Lower leg skin (tissue), 4 donors: ENCODE measurements around the gene S100A16. TPM values are rescaled to one million over a fixed set of nuclear protein-coding genes. Genes with fewer than 3 reads are reported as not detected.
A peak's percentile ranks its signal among the peaks of the same experiment; 100 is the strongest.

Experiments
- DNase-seq, 2 donors: peaks; one replicate each; pipeline ENCODE4 v3.0.0-alpha.2; 2019; ENCODE audit warnings: low spot score in 2 of 2
- H3K4me3 ChIP-seq: fragments of 200-600 bp; sonication (generic); 2 replicates; pipeline ENCODE4 v1.5.1; 2017; ENCODE audit warnings: mild to moderate bottlenecking, low read depth; ENCODE audit not compliant: poor library complexity, severe bottlenecking
- CTCF ChIP-seq, 3 donors: fragments of 450-650 bp; IDR thresholded peaks; one replicate each; pipeline ENCODE4 v1.5.1; 2016; ENCODE audit warnings: antibody characterized with exemption in 3 of 3, mild to moderate bottlenecking in 3 of 3, moderate library complexity in 2 of 3
- POLR2A ChIP-seq, 2 donors: fragments of 450-650 bp; IDR thresholded peaks; one replicate each; pipeline ENCODE4 v1.6.1; 2016 to 2017; ENCODE audit warnings: antibody characterized with exemption in 2 of 2, mild to moderate bottlenecking in 1 of 2, moderate library complexity in 1 of 2
- WGBS, 2 donors: methylation state at CpG; one replicate each; pipeline ENCODE4 v1.1.5; 2018; 5-methylcytosine and 5-hydroxymethylcytosine counted together
- intact Hi-C: fragments of 100-400 bp; cut with DNase I; formaldehyde crosslinking; loops from one replicate; pipeline ENCODE4 v1.15.0; 2023; ENCODE audit warnings: low total_unique reads
- total RNA-seq, 4 donors: library from RNA; depleted of rRNA; stranded (reverse); fragments of >200 nt; gene quantifications; one replicate each; pipeline ENCODE4 v1.1.0, GENCODE V29; 2016

Gene S100A16
- total RNA-seq, 4 donors from 2014 or later = 289 to 390 (median 329) TPM

- intact Hi-C loops = no loop called here
- H3K4me3 ChIP-seq = no peak overlapping the region
- DNase-seq = no peak
- no peak for TF ChIP-seq POLR2A (IDR thresholded peaks at IDR 0.05)
- no peak for TF ChIP-seq CTCF (IDR thresholded peaks at IDR 0.05)
- 40 to 50% methylated on average over 4 of the region's 4 CpGs for WGBS, 2 donors
Measured at GRCh38 chr1:153610334-153610733, 2.6 kb downstream of the S100A16 start.

- 38 to 53% methylated on average over 6 of the region's 6 CpGs for WGBS, 2 donors
- intact Hi-C loops = no loop called here
- DNase-seq = no peak
- TF ChIP-seq POLR2A (IDR thresholded peaks at IDR 0.05) (no peak), CTCF (IDR thresholded peaks at IDR 0.05) (no peak)
- H3K4me3 ChIP-seq = no peak overlapping the region
Measured at GRCh38 chr1:153609585-153609907, 3.4 kb downstream of the S100A16 start.

GRCh38 chr1:153608742-153609584, 4.0 kb downstream of the S100A16 start:
- DNase-seq = peak in 1 of 2 donors; percentile 92
- WGBS, 2 donors = 27 to 39% methylated on average over 19 of the region's 19 CpGs
- TF ChIP-seq POLR2A (IDR thresholded peaks at IDR 0.05) (no peak), CTCF (IDR thresholded peaks at IDR 0.05) (no peak)

GRCh38 chr1:153608089-153608682, 4.8 kb downstream of the S100A16 start:
- 37 to 39% methylated on average over 6 to 7 of the region's 7 CpGs for whole genome bisulfite sequencing, 2 donors
- intact Hi-C loops = no loop called here
- no peak for DNase-seq
- TF ChIP-seq CTCF (IDR thresholded peaks at IDR 0.05) = no peak
- TF ChIP-seq POLR2A (IDR thresholded peaks at IDR 0.05) = no peak
- no peak overlapping the region for H3K4me3 ChIP-seq

More at GRCh38 chr1:153608742-153609584, 4.0 kb downstream of the S100A16 start:
- H3K4me3 ChIP-seq = no peak overlapping the region
- intact Hi-C loops = no loop called here

GRCh38 chr1:153607381-153607780, 5.6 kb downstream of the S100A16 start:
- intact Hi-C loops = no loop called here
- DNase-seq = no peak
- WGBS, 2 donors = 80 to 92% methylated on average over 8 of the region's 8 CpGs
- no peak for TF ChIP-seq CTCF (IDR thresholded peaks at IDR 0.05)
- no peak for TF ChIP-seq POLR2A (IDR thresholded peaks at IDR 0.05)
- no peak overlapping the region for H3K4me3 ChIP-seq
